Activated T-helper 9 cell treated with anti-CD3 and anti-CD28 coated beads, Interleukin-2, amount 50 U/mL, for 16 hours (primary cell): ENCODE measurements around the gene VIL1.

Experiments
- DNase-seq: peaks from one replicate; pipeline ENCODE4 v3.0.0-alpha.2; 2020; ENCODE audit warnings: low read depth

VIL1 gene

GRCh38 chr2:218395090-218395444 is 23.9 kb upstream of the VIL1 start:
- no peak for DNase-seq

GRCh38 chr2:218395456-218395825 is 23.5 kb upstream of the VIL1 start:
- no peak for DNase-seq

- DNase-seq = peak; percentile 90
These were observed 22.9 kb upstream of the VIL1 start for GRCh38 chr2:218395826-218396687.

GRCh38 chr2:218396688-218397462 is 22.0 kb upstream of the VIL1 start:
- DNase-seq = peak; percentile 43

- DNase-seq = no peak
These were observed 21.5 kb upstream of the VIL1 start for GRCh38 chr2:218397463-218397819.

- peak; percentile 33 for DNase-seq
These were observed 21.0 kb upstream of the VIL1 start for GRCh38 chr2:218397820-218398436.

- peak; percentile 49 for DNase-seq
These were observed 20.2 kb upstream of the VIL1 start for GRCh38 chr2:218398437-218399390.

GRCh38 chr2:218399391-218400166 is 19.3 kb upstream of the VIL1 start, which contains the start of gene CTDSP1:
TSS of gene CTDSP1 (plus strand) at chr2:218399868. CDS start at chr2:218400091, 223 bp downstream.
- peak; percentile 87 for DNase-seq

GRCh38 chr2:218400167-218400929 is 18.6 kb upstream of the VIL1 start:
- peak; percentile 30 for DNase-seq

GRCh38 chr2:218400930-218401881 is 17.7 kb upstream of the VIL1 start:
- DNase-seq = no peak

- no peak for DNase-seq
These were observed 17.0 kb upstream of the VIL1 start for GRCh38 chr2:218401890-218402289.

GRCh38 chr2:218402491-218402901 is 16.4 kb upstream of the VIL1 start:
- no peak for DNase-seq

GRCh38 chr2:218402911-218403411 is 16.0 kb upstream of the VIL1 start:
- DNase-seq = no peak

GRCh38 chr2:218403810-218404209 is 15.1 kb upstream of the VIL1 start:
- no peak for DNase-seq

GRCh38 chr2:218404351-218405085 is 14.4 kb upstream of the VIL1 start:
- no peak for DNase-seq

- no peak for DNase-seq
These were observed 13.7 kb upstream of the VIL1 start for GRCh38 chr2:218405086-218405745.

GRCh38 chr2:218405746-218406208 is 13.1 kb upstream of the VIL1 start:
- DNase-seq = no peak
